Neural cell (in vitro differentiated cells): ENCODE results near the gene TMEM119.

Experiments
- EP300 ChIP-seq: fragments of 450-650 bp; conservative IDR thresholded peaks from 2 replicates; pipeline ENCODE4 v1.6.1; 2014; ENCODE audit warnings: antibody characterized with exemption, mild to moderate bottlenecking, moderate library complexity; ENCODE audit not compliant: poor library complexity, severe bottlenecking
- EZH2 ChIP-seq: fragments of 200-600, 300-800 bp; shearing (Covaris generic), sonication (generic); IDR thresholded peaks from 2 replicates; pipeline ENCODE4 v1.6.1; 2014; ENCODE audit warnings: antibody characterized with exemption, low read length, borderline replicate concordance, mild to moderate bottlenecking; ENCODE audit not compliant: insufficient read depth, poor library complexity, severe bottlenecking
- POLR2AphosphoS5 ChIP-seq: IDR thresholded peaks from 2 replicates; pipeline ENCODE4 v1.6.1; 2012
- TF ChIP-seq, protein P1 (sequence below): fragments of 450-650 bp; IDR thresholded peaks from 2 replicates; pipeline ENCODE4 v1.5.1; 2014; ENCODE audit warnings: antibody characterized with exemption, mild to moderate bottlenecking, moderate library complexity; ENCODE audit not compliant: poor library complexity, severe bottlenecking

DNA sequence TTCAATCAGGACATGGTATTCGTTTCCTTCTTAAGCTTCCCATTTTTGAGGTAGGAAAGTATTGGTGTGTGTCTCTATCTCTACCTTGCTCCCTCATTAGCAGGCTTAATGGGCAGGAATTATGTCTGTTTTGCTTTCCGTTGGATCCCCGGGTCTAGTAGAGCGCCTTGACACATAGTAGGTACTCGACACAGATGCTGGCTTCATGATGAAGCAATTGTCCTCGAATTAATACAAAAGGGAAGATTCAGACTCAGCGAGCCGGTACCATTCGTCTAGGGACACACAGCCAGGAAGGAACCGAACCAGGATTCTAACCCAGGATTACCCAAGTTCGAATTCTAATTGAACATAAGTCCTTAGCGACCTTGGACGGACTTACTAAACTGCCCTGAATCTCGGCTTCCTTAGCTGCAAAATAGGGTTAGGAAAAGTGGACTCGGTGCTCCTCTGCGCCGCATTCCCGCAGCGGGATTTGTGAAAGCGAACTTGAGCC is 36.0 kb downstream of the TMEM119 start:
- TF ChIP-seq EP300 (no peak), POLR2AphosphoS5 (no peak), EZH2 (no peak)
- TF ChIP-seq, protein P1, sequence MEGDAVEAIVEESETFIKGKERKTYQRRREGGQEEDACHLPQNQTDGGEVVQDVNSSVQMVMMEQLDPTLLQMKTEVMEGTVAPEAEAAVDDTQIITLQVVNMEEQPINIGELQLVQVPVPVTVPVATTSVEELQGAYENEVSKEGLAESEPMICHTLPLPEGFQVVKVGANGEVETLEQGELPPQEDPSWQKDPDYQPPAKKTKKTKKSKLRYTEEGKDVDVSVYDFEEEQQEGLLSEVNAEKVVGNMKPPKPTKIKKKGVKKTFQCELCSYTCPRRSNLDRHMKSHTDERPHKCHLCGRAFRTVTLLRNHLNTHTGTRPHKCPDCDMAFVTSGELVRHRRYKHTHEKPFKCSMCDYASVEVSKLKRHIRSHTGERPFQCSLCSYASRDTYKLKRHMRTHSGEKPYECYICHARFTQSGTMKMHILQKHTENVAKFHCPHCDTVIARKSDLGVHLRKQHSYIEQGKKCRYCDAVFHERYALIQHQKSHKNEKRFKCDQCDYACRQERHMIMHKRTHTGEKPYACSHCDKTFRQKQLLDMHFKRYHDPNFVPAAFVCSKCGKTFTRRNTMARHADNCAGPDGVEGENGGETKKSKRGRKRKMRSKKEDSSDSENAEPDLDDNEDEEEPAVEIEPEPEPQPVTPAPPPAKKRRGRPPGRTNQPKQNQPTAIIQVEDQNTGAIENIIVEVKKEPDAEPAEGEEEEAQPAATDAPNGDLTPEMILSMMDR = no peak
